ENCODE results near the gene OR6M1. TPM values are rescaled to one million over a fixed set of nuclear protein-coding genes. Genes with fewer than 3 reads are reported as not detected.

The OR6M1 gene
- total and polyA plus RNA-seq, 2 experiments from 2014 or later = not detected

- Histone ChIP-seq H3K36me3 (ENCODE audit: insufficient read depth) (peaks cover 10% of the 10 kb centered on the region), H3F3A (replicated peaks; ENCODE audit: low read depth) (no peaks in the 10 kb centered on the region), H3K79me2 (replicated peaks; ENCODE audit: insufficient read depth) (no peaks in the 10 kb centered on the region), H3K27me3 (ENCODE audit: insufficient read depth) (no peaks in the 10 kb centered on the region), H3K27ac (ENCODE audit: low read depth) (no peak overlapping the region), H2AFZ (peak overlapping the region; percentile 97; the same call in 1 of the 2 replicates), H3K4me1 (ENCODE audit: insufficient read depth) (peaks cover 7% of the 10 kb centered on the region), H3K4me2 (no peak overlapping the region), H4K20me1 (replicated peaks; ENCODE audit: insufficient read depth) (no peaks in the 10 kb centered on the region), H3K9me2 (ENCODE audit: insufficient read depth) (no peaks in the 10 kb centered on the region), H3K4me3 (no peak overlapping the region)
- Mint-ChIP-seq H3K27me3 (ENCODE audit: insufficient read depth, low read depth, poor library complexity) (no peaks in the 10 kb centered on the region), H3K36me3 (ENCODE audit: low read depth) (peaks cover 30% of the 10 kb centered on the region; the same call in 2 of the 3 replicates), H3K27ac (no peak overlapping the region), H3K4me3 (no peak overlapping the region), H3K9me3 (peaks cover 28% of the 10 kb centered on the region), H3K4me1 (peaks cover 6% of the 10 kb centered on the region; the same call in 2 of the 3 replicates)
- TF ChIP-seq STAT1 (IDR thresholded peaks at IDR 0.05; ENCODE audit: unreplicated experiment) (no peak), ZNF462 (CRISPR knock-in tag; IDR thresholded peaks at IDR 0.05) (no peak), CREB1 (CRISPR knock-in tag; IDR thresholded peaks at IDR 0.05; ENCODE audit: low read depth) (no peak), CTCF (conservative IDR thresholded peaks at IDR 0.05; ENCODE audit: low read depth in 2 of 2) (no peak), ZNF331 (CRISPR knock-in tag; IDR thresholded peaks at IDR 0.05; ENCODE audit: low read depth) (no peak), ZNF114 (CRISPR knock-in tag; IDR thresholded peaks at IDR 0.05) (no peak), POLR2AphosphoS5 (IDR thresholded peaks at IDR 0.05; ENCODE audit: low read depth) (no peak), EZH2phosphoT487 (IDR thresholded peaks at IDR 0.05; ENCODE audit: unreplicated experiment) (no peak), EZH2 (IDR thresholded peaks at IDR 0.05; ENCODE audit: low read depth, unreplicated experiment) (no peak), NANOG (IDR thresholded peaks at IDR 0.05; ENCODE audit: borderline replicate concordance) (no peak)
- ATAC-seq = no peak
- no peak for DNase-seq (ENCODE audit: low spot score)
Observed at GRCh38 chr11:123797114-123797513, 9.0 kb downstream of the OR6M1 start.
